HG03558 (cell line): ENCODE measurements around the gene PRUNE2.
"Not testable (repeated sequence)": the region's sequence is repeated elsewhere in the genome, so short reads cannot be mapped to it uniquely, and the experiment has no call there.

ENCODE experiments used
- ATAC-seq: cut with Tn5 transposase; IDR thresholded peaks from one replicate; pipeline ENCODE4 v1.9.1; 2021; ENCODE audit warnings: moderate number of reproducible peaks; ENCODE audit not compliant: unreplicated experiment; ENCODE audit errors: extremely low read depth

Gene PRUNE2

DNA sequence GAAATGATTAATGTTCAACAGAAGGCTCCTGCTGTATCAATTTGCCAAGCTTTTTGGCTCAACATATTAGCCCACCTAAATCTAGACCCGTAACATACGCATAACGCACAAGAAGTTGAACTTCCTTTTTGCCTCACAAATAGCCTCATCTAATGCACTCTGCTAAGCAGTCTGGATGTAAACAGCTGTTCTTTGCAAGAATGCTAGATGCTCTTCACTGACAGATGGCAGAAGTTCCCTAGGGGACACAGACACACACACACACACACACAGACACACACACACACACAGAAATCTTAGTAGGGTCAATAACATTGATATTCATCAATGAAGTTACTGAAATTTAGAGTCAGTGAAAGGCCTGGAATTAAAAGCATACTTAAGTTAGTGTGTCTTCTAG is 154.9 kb downstream of the PRUNE2 start:
- no peak for ATAC-seq

DNA sequence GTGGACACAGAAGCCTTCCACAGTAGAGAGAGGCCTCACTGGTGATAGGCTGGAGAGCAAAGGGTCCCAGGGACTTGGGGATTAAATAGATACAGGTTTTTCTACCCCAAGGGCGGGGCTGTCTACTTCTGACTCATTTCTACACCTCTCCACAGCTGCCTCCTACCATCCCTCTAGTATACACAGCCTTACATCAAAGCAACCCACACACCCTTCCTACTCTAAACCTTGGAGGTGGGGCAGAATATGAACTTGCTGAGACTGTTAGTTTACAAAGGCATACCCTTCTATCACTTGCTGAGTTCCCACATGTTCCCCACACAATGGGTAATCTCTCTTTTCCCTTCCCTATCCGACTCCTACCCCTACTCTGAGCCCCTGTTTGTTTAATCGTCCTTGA is 161.6 kb downstream of the PRUNE2 start:
- no peak for ATAC-seq

DNA sequence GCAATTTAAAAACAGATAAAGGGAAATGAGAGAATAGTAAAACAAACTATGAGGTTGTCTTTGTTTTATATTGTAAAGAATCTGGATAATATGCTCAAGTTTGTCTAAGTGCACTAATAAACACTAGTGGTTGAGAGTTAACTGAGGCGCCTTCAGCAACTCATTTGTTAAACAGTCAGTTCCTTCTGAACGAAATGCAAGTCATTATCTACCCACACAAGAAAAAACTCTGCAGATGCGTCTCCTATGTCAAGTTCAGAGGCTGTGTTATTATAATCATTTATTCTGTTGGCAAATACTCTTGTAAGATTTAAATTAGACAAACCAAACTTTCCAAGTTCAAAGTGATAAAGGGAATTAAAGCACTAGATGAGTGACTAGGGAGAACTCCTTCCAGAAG is 162.0 kb downstream of the PRUNE2 start:
- no peak for ATAC-seq

DNA sequence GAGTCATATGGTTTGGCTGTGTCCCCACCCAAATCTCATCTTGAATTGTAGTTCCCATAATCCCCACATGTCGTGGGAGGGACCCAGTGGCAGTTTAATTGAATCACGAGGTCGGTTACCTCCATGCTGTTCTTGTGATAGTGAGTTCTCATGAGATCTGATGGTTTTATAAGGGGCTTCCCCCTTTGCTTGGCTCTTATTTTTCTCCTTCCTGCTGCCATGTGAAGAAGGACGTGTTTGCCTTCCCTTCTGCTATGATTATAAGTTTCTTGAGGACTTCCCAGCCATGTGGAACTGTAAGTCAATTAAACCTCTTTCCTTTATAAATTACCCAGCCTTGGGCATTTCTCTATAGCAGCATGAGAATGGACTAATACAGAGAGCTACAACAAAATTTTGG is 163.0 kb downstream of the PRUNE2 start:
- not testable (repeated sequence) for ATAC-seq

DNA sequence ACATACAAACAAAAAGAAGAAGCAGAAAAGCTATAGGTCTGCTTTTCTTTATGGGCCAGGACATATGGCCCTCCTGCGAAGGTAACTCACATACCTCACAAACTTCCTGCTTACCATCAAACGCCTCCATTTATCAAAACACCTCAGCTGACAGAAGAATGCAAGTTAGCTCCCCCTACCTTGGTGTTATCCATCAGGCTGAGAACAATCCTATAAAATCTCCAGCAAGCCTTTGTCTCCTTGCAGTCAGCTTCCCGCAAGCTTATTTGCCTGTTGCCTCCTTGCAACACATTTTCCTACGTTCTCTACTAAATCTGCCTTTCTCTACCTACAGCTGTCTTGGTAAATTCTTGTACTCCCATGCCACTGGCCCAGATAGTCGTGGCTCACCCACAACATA is 164.4 kb downstream of the PRUNE2 start:
- ATAC-seq, result no peak

DNA sequence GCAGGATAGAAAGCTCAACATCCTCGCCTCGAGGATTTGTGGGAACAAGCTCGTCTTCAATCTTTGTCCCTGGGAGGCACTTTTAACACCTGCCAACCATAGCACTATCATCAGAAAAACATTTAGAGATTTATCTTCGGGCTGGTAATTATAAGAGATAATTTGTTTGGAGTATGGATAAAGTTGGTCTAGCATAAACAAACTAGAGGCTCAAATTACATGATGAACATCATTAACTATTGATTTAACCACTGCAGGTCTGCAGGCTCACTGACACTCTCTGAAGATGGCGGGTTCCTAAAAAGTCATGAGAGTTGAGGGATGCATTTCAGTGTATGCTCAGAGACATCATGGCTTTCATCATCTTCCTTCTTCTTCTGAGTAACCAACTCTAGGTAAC is 167.5 kb downstream of the PRUNE2 start:
- ATAC-seq, result no peak

DNA sequence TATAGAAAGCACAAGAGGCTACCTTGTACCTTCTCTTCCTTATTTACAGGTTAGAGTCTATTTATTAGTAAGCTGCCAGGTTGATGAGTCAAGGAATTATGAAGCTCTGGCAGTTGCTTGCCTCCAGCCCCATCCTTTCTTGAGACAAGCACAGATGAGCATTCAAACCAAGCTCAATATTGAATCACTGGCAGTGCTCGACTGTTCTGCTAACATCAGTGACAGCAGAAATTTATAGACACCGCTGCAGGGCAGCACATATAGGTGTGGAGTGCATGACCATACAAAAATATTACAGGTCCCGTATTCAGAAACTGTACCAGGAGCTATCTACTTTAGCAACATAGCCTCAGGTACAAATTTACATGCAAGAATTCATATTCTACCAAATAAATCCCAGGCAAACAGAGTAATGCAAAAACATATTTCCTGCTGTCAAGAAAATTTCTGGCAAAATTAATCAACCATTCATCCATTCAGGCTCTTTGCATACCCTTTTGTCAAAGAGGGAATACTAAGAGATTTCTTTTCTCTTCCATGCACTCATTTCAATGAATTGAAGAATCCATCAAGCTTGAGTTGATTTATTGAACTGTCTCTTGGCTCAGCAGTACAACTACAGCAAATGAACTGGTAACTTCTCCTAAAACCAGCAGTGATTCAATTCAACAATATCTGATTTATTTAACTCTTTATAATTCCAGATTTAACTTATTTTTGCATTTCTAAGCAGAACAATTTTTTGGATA is 168.6 kb downstream of the PRUNE2 start:
- no peak for ATAC-seq

DNA sequence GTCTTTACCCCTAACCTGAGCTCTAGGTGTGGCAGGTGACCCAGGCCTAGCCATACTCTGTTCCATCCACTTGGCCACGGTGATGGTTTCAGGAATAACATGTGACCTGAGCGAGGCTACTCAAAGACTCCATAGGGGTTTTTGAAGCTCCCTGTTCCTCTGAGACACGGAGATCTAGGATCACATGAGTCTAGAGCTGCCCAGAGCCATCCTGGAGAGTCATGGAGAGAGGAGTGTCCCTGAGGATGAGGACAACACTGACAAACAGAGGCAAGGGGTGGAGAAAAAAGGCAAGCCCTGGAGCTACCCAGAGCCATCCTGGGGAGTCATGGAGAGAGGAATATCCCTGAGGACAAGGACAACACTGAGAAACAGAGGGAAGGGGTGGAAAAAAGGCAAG is 171.2 kb downstream of the PRUNE2 start:
- no peak for ATAC-seq

DNA sequence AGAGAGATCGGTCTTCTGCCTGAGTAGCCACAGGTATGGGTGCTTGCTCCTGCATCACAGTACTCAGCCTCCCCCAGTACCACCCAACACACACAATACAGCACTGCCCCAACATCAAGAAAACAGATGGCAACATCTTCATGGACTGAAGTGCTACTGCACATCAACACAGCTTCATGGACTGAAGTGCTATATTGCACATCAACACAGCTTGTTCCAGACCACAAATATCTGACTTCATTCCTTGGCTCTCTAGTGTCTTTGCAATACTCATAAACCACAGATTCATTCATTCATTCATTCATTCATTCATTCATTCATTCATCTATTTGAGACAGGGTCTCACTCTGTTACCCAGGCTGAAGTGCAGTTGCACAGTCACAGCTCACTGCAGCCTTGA is 172.8 kb downstream of the PRUNE2 start:
- no peak for ATAC-seq

DNA sequence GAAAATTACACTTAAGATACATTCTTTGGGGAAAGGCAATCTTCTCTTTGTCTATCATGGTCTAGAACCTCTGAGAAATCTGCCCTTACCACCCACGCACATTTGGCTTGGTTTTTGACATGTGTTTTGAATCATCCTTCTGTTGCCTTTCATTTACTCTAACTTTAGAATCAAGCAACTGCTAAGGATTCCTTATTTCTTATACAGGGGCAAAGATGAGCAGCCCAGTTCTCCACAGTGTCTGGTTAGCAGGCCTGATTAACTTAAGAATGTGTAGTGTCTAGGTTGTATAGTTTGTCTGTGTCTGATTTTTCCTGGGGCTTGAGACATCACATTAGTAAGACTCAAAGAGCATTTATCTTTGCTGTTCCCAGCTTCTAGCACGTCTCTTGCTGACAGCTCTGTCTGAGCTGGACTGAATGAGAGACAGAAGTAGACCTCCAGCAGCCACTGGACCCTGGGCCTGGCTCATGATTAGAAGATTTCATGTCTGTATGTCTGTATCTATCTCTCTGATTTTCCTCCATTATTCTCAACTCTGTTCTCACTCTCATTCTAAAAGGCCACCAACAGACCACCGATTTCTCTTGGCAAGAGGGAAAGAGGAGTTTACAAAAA is 173.5 kb downstream of the PRUNE2 start:
- no peak for ATAC-seq

DNA sequence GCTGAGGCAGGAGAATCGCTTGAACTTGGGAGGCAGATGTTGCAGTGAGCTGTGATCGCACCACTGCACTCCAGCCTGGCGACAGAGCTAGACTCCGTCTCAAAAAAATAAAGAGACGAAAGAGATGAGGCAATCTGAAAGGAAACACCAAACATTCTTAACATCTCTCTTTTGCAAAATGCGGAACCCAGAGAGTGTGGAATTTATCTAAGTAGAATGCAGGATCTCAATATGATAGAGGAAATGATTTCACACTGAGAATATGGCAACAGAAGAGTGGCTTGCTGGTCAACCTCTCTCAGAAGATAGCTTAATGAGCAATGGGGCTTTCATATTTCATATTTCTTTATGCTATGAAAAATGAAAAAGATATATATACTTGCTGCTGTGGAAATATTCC is 175.1 kb downstream of the PRUNE2 start:
- no peak for ATAC-seq

DNA sequence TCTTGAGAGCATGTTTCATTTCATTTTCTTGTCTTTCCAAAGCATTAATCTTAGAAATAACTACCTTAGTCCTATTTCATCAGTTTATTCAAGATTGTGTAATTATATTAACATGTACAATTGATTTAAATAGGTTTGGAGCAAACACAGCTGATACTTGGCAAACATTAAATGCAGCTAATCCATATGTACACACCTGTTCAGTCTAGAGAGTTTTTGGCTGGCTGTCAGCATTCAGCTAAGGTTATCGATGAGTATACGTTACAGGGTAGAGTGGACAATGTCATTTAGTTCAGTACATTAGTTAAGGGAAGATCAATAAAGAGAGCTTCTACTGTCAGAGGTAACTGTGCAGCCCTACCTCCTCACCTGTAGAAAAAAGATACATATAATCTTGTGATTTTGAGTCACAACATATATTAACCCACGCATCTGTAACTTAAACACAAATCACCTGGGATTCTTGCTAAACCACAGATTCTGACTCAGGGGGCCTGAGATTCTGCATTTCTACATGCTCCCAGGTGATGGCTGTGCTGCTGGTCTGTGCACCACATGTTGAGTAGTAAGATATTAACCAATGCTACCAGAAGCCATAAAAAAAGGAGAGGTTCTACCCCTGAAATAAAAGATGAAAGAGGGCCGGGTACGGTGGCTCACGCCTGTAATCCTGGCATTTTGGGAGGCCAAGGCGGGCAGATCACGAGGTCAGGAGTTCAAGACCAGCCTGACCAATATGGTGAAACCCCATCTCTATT is 175.8 kb downstream of the PRUNE2 start:
- ATAC-seq, result no peak

DNA sequence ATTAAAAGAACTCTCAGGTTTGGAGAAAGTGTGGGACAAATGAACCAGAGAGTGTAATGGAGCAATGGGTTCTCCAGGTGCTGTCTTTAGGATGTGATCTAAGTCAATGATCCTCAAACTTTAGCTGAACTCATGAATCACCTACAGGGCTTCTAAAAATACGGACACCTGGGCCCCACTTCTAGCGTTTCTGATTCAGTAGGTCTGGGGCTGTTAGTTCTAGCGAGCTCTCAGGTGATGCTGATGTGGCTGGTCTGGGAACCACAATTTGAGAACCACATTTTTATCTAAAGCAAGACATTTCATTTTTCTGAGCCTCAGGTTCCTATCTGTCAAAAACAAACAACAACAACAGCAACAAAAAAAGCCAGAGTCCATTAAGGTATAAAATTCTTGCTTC is 176.8 kb downstream of the PRUNE2 start:
- no peak for ATAC-seq

DNA sequence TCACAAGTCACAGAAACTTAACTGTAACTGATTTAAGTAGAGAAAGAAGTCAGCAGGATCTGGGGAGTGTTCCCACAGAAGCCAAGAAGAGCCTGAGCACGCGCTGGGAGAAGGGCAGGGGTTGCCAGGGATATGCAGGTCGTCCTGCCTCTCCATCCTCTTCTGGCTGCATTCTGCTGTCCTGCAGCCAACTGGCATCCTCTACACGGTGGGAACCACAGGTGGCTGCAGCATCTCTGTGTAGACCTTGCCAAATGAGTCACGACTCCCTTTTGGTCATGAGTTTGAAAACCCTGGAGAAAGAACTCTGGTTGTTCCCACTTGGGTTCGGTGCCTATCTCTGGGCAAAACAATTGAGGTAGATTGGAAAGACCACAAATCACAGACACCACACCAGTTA is 180.0 kb downstream of the PRUNE2 start:
- ATAC-seq, result no peak

DNA sequence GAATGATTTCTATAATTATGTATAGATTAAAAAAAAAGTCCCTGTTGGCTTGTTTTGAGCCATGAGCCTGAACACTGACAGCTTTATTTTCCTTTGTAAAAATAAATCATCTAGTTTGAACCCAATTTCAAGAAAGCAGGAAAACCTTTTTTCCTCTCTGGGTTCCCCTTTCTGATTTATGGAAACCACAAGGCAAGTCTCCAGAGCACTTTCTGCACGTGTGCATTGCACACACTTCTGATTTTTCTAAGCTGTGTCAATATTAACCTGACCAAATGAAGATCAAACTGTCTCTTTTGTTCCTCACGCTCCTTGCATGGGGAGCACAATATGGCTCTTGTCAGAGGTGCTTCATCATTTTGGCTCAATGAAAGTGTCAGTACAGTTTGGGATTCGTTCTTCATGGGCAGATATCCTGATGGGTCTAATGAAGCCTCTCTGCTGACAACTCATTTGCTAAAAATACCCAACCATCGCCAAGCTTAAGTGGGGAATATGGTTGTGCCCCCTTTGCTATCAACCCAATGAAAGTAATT is 180.8 kb downstream of the PRUNE2 start:
- ATAC-seq, result no peak

DNA sequence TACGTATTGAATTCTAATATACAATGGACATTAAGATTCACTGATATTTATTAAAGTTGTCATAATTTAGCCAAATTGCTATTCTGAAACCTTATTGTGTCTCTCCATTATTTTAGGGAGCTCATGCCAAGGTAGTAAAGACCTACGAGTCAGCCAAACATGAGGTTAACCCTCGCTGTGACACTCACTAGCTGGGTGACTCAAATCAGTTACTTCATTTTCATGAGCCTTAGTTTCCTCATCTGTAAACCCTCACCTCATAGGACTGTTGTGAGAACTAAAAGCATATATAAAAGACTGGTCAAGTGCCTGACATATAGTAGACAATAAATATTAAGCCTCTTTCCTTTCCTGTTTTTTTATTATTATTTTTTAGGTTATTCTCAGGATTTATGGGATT is 185.7 kb downstream of the PRUNE2 start:
- ATAC-seq, result no peak

DNA sequence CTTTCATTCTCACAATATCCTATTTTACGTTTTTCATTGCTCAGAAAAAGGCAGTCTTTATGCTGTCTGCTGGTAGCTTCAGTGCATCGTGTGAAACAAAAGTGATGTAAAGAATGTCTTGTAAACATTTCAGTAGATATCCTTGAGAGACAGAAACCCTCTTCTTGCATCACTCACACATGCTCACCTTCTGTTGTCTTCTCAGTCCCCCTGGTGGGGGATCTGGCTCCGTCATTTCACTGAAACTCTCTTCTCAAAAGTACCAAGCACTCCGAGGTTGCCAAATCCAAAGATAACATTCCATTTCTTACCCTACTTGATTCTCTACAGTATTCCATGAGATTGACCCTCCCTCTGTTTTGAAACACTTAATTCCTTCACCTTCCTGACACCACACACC is 187.7 kb downstream of the PRUNE2 start:
- no peak for ATAC-seq

DNA sequence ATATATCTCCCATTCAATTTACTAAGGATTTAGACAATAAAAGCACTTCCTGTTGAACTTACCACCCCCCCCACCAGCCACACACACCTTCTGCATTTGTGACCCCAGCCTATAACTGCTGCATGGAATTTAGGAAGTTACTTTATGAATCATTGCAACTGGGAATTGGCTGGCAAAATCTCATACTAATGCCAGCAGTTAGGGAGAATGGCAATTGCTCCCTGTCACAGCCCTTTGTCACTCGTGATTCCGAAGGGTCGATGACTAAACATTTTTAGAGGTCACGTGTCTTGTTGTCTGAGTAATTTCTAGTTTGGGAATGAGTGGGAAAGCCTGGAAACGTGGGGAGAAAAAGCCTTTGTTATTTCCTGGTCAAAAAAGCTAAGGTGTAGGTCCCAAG is 188.3 kb downstream of the PRUNE2 start:
- no peak for ATAC-seq

DNA sequence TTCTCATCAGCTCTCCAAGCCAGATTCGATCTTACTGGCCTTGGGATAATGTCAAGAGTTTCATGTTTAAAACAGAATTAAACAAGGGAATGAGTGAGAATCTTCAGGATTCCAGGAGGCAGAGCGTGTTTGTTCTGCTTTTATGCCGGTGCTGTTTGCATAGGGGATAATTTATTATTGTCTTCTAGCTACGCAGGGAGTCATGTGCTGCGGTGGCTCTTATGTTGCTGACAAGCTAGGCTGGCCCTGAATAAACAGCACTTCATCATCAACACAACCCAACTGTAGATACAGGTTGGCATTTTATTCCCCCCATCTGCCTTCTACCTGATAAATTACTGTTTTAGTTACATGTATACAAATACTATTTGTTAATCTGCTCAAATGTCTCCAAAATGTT is 188.7 kb downstream of the PRUNE2 start:
- ATAC-seq, result no peak

DNA sequence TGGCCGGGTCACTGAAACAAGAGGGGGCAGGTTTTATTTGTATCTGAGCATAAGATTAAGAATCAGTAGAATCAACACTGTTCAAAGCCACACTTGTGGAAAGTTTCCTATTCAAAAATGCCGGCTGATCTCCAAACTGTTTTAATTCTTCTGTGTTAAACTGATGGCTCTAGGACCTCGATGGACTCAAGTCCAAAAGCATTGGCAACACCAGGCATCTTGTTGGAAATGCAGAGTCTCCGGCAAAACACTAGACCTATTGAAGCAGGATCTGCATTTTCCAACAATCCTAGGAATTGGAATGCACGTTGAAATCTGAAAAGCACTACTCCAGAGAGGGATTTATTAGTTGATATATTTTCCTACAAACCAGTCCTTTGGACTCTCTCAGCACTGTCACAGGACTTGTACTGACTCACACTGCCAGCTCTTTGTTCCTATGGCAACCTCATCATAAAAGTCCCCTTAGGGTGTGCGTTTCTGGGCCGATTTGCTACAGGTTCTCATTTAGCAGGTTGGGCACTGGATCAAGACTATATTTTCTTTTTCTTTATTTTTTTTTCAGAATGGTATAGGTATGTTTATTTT is 189.7 kb downstream of the PRUNE2 start:
- no peak for ATAC-seq

DNA sequence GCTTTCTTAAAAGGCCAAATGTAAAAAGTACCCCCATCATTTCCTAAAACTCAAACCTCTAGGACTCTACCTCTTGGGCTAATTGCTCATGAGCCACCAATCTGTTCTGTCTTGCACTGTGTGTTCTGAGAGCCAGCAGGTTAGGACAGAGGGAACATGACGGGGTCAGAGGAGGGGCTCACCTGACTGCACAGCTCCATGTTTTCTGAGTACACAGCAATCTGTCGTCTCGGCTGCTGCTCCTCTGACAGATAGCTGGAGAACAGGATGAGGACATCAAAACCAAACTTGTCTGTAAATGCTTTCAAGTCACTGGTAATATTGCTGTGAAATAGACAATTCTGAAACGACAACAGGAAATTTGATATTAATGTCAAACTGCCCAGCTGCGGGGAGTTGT is 192.5 kb downstream of the PRUNE2 start:
- no peak for ATAC-seq
